GM19023 (cell line): Measurements from ENCODE around the gene LRP8.

ENCODE experiments used
- ATAC-seq: cut with Tn5 transposase; IDR thresholded peaks from one replicate; pipeline ENCODE4 v1.9.1; 2021; ENCODE audit warnings: mild to moderate bottlenecking, moderate library complexity; ENCODE audit not compliant: unreplicated experiment

LRP8 gene

DNA sequence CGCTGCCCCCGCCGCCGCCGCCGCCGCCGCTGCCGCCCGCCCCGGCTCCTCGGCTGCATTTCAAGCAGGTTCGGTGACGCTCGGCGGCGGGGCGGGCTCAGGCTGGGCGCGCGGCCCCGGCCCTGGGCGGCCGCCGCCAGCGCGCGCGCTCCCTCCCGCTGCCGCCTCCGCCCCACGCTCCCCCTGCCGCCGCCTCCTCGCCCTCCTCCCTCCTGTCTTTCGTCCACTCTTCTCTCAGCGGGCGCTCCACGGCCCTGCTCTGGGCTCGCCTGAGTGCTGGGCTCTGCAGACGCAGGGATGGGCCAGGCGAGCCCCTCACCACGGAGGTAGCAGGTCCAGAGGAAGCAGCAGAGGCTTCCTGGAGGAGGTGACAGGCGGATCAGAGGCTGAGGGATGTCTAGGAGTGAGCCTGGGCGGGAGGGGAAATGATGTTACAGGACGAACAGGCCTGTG lies at the start of gene LRP8:
TSS of gene LRP8 (minus strand) at position 62 of the 453 bp plus-strand sequence. CDS start 158 bp downstream, outside the sequence.
- peak; percentile 47 for ATAC-seq

DNA sequence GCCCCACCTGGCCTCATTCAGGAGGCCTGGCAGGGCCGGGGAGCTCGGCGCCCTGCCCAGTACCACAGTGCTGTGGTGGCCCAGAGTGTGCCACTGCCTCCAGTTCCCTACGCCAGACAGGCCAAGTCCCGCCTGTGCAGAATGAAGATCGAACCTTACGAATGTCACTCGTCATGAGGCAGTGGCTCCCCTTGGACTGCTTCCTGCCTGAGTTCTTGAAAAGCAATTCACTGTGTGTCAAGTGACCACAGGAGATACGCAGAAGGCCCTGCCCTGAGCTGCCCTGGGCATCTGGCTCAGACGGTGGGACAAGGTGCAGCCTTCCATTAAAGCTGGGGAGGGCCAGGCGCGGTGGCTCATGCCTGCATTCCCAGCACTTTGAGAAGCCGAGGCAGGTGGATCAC lies 49.6 kb upstream of the LRP8 start:
- no peak for ATAC-seq

DNA sequence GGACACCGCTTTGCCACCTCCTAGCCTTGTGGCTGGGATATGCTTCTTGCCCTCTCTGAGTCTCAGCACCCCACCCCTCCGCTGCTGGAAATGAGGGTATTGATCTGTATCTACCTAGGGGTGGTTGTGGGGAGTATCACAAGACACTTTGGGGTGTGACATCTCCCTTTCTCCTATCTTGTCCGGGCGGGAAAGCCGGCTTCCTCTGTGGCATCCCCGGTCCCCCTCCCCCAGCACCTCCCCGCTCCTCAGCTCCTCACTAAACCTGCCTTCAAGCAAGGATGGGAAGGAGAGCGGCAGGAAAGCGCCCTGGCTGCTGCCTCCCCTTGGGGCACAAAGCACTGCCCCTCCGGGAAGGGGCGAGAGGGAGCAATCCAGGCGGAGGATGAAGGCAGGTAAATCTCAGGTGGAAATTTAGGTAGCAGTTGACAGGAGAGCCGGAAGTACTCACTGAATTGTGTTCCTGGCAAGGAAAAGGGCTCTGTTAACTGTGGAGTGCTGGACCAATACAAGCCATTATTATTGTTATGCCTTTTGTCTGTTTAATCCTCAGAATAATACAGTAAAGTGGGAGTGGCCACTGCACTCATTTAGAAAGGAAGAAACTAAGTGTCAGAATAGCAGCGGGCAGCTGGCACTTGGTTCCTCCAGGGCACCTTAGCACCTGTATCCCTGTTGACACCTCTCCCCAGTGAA lies 49.0 kb upstream of the LRP8 start:
- no peak for ATAC-seq

DNA sequence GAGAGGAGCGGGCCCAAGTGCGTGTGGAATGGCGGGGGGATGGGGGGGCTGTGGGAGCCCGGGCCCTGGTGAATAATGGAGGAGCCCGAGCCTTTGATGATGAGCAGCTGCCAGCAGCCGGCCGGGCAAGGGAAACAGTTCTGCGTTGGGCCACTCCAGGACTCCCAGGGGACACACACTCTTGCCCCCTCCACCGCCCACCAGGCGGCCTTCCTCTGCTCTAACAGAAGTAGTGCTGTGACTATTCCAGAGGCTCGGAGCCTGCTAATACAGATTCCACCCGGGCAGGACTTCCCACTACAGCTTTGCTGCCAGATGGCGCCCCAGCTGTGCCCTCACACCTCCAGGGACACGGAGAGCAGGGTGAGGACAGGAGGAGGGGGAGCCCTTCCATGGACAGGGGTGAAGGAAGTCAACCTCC lies 48.2 kb upstream of the LRP8 start:
- ATAC-seq = no peak

DNA sequence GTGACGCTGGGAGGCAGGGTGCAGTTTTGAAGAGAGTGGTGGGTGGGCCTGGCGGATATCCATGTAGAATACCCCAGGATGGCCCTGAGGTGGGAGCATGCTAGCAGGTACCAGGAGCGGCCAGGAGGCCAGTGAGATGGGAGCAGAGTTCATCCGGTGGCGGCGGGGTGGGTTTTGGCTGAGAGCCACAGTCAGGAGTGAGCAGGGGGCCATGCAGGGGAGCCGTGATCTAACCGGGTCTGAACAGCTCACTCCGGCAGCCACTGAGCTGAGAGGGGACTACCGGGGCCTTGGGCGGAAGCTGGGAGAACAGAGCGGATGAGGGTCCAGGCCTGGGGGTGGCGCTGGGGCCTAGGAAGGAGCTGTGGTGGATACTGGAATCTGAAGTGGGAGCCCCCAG lies 47.6 kb upstream of the LRP8 start:
- ATAC-seq = no peak

DNA sequence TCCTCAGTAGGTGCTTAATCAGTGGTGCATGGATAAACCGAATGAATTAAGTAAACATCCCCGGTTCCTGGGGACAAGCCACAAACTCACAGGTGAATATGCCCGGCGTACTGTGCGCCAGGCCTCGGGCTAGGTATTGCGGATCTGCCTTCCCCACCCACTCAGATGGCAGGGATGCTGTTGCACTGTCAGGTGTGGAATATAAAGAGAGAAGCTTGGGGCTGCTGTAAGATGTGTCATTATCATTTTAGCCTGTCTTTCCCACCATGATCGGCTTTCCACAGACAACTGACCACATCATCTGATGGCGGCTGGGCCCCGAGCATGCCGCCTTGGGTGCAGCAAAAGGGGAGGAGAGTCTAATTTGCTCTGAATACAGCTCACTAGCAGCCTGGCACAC lies 45.4 kb upstream of the LRP8 start:
- ATAC-seq = no peak

DNA sequence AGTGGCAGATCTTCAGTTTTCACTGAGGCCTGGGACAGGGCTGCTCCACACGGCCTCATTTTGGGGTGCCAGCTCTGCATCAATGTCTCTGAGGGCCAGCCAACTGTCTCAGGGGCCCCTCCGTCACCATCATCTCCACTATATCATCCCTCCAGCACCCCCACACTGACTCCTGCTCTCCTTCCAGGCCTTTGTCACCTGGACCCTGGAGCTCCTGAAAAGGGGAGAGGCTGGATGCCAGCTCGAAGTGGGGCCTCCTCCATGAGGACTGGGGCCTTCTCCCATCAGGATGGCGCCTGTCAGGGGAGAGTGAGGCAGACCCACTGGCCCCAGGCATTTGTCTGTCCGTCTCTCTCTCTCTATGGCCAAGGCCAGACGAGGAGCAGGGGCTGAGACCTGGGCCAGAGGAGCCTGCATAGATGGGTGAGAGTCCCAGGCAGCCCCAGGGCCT lies 44.7 kb upstream of the LRP8 start:
- no peak for ATAC-seq

DNA sequence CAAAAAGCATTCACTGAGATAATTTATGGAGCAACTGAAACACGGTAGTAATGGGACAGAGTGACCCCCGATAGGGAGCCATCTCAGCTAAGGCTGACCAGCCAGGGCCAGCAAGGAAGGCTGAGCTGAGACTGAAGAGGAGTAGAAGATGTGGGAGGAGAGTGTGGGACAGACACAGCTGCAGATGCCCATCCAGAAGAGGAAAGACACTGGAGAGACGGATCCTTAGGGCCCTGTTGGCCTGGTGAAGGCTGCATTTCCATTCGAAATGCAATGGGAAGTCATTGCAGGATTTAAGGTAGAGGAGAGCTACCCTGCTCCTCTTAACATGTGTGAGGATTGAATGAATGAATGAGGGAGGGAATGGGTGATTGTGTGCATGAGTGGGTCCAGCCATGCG lies 44.0 kb upstream of the LRP8 start:
- ATAC-seq = no peak

DNA sequence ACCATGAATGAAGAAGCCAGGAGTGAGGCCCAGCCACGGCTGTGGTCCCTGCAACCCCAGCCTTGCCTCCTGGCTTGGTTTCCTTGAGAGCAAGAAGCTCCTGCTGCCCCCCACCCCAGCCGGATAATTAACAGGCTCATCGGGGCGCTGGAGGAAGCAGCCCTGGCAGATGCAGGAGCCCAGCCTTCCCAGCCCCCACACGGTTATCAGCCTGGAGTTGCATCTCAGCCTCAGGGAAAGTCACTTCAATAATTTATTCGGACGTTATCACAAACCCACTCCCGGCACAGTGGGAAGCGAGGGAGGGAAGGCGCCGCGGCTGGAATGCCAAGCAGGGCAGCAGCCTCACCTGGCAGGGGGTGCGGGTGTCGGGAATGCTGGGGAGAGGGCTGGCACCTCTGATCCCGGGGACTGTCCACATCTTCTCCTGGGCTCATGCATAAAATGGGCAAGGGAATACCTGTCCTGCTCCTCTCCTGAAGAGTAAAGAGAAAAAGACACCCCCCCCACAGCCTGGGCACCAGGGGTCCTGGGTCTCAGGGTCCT lies 43.3 kb upstream of the LRP8 start:
- no peak for ATAC-seq

DNA sequence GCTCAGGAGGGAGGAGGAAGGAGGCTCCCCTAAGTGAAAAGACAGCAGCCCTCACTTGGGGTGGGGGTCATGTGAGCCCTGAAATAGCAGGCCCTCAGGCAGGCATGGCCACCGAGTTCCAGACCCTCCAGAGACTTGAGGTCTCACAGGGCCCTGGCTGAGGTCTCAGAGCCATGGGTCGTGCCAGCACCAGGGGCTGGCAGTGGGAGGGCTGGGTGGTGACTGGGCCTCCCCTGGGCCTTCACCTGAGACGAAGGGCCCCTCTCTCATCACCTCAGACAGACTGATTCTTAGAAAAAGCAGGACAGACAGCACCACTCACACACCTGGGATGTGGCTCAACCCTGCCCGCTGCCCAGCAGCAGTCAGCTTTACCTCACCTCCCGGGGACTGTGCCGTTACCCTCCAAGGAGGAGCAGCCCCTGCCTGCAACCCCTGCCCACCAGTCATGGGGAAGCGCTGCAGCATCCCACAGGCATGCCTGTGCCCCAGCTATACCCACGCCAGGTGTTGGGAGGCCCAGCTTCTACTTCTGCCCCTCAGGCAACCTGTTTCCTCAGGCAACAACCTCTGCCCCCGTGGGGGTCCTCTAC lies 42.6 kb upstream of the LRP8 start:
- no peak for ATAC-seq

GRCh38 chr1:53369761-53370160 lies 41.9 kb upstream of the LRP8 start:
- ATAC-seq = no peak

GRCh38 chr1:53369034-53369750 lies 41.3 kb upstream of the LRP8 start:
- no peak for ATAC-seq

GRCh38 chr1:53368314-53369033 lies 40.6 kb upstream of the LRP8 start:
- ATAC-seq = no peak

DNA sequence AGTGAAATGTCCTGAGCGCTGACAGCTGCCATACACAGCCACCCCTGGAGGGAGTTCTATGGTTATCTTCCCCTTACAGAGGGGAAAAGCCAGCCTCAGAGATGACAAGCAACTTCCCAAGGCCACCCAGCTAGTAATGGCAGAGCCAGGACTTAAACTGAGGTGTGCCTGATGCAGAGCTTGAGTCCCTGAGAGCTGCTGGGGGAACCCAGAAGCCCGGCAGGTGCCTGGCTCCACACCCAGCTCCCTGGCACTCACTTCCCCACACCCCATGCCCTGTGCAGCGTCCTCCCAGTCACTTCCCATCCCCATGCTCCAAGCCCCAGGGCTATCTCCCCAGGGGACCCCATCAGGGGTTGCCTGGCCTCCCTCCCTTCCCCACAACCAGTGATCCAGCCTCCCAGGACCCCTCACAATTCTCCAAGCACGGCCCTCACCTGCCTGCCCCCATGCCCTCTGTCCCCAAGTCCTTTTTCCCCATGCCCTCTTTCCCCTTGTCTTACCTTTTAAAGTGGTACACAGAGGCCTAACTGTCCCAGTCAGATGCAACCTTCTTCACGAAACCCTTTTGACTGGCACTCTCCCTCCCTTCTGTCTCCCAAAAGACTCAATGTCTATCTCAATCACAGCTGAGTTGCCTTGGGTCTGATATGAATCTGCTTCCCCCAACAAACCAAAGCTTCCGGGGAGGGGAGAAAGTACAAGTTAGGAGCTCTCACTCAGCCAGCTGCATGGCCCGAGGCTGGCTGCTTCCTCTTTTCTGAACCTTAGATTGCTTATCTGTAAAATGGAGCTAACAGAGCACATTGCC lies 39.8 kb upstream of the LRP8 start:
- ATAC-seq = peak; percentile 79

DNA sequence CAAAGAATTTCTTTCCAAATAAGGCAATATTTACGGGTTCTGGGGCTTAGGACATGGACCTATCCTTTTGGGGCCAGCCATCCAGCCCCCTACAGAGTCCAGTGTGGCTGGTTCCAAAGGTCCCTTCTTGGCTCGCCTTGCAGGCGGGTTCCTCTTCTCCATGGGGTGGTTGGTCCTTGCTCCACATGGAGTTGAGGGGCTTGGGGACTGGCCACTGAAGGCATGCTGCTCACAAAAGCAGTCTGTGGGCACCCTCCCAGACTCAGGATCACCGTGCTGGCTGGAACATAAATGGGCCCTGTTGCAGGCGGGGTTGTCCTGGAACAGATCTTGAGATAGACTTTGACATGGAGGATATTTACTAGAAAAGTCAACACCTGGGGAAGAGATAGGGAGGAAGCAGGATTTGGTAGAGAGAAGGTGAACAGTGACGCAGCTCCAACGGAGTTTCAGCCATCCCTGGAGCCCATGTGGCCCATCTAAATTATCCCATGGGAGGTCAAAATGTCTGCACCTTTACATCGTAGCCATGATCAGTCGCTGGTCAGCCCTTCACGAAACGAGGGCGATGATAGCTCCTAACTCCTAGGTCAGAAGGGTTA lies 39.1 kb upstream of the LRP8 start:
- ATAC-seq = no peak

DNA sequence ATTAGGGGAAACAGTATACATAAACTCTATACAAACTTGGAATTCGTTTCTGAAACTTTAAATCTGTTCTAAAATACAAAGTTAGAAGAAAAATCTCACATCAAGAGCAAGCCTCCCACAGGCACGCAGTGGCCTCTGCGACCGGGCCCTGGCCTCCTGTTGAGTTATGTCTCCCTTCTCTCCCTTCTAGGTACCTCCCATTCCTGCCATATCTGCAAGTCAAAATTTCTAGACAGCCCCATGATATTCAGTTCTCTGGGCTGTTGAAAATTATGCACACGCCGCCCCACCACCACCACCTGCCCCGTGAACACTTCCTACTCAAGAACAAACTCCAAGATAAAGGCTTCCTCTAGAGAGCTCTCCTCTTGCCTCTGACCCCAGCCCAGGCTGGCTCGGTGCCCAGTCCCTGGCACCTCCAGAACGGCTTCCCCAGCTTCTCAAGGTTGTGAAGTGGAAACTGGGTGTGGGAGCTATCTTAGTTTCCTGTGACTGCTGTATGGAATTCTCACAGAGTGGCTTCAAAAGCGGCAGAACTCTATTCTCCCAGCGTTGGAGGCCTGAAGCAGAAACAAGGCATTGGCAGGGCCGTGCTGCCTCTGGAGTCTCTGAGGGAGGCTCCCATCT lies 37.7 kb upstream of the LRP8 start:
- no peak for ATAC-seq

DNA sequence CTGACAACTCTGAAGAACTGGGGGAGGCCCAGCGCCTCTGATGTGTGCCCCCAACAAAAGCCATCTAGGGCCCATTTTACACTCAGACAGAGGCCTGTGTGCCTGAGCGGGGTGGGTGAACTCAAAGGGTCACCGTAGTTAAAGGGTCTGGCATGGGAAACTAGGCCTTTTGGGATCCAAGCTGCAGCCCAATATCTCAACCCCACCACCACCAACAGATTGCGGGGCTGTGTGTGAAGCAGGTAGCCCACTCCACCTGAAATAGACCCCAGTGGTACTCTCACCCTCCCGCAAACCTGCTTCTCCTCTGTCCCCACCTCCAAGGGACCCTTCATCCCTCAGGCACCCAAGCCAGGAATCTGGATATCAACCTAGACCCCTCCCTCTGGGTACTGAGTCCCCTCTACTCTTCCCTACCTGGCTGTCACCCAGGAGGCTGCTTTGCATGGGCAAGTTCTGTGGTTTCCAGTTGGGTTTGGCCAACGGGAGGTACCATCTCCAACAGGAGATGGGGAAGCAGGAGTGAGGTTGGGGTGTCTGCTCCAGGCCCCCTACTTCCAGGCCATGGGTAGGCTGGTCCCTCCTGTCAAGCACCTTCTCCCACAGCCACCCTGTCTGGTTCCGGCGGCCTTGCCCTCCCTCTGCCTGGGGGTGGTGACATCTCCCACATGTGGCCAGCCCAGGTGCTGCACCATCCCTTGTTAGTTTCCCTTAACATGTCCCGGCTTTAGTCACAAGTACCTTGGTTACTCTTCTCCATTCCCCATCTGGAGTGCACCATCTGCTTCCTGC lies 35.2 kb upstream of the LRP8 start:
- ATAC-seq = no peak

DNA sequence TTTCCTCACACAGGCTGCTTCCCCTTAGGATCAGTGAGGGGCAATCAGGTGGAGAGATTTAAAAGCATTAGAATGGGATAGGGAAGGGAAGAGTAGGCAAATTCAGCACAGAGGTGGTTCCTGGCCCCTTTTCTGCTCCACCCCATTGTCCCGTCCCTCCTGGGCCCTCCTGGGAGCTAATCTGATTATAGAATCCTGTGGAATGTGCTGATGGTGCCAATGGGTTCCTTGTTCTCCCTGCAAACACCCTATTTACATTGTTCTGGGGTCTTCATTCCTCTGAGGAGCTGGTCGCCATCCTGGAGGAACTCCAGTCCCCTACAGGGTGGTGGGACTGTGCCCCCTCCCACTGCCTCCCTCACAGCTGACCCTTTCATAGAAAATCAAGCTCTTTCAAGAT lies 34.4 kb upstream of the LRP8 start:
- ATAC-seq = no peak

DNA sequence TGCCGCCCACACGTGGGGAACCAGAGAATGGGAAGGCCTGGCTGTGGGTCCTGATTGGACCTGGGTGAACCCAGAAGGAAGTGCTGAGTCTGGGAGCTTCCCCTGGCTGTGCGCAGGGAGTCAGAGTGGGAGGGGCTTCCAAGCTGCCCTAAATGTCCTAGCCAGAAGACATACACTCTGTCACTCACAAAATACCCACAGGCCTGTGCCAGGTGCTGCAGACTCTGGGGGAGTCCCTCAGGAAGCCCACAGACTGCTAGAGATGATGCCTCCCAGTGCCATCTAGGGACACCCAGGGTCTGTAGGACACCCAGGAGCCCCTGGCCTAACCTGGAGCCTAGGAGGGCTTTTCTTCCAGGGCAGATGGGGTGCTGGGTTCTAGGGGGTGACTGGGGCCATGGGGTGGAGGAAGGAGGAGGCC lies 33.7 kb upstream of the LRP8 start:
- ATAC-seq = no peak
